CD4-positive, alpha-beta T cell treated with Interferon alpha-2 for 1 hour (primary cell): ENCODE measurements around the gene ARHGAP26.

Experiments
- DNase-seq, 2 donors: peaks; one replicate each; pipeline ENCODE4 v3.0.0-alpha.2; 2020 to 2022

ARHGAP26 gene

DNA sequence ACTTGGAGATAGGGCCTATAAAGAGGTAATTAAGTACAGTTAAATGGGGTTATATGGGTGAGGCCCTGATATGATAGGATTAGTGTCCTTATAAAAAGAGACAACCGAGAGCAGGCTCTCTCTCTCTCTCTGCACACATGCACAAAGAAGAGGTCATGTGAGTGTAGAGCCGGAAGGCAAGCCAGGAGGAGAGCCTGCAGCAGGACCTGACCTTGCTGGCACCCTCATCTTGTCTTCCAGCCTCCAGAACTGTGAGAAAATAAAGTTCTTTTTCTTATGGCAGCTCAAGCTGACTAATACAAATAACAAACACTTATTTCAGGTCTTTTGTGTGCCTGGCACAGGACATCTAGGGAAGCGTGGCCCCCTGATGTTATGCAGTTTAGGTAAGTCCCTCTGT lies 62.1 kb downstream of the ARHGAP26 start:
- no peak for DNase-seq

DNA sequence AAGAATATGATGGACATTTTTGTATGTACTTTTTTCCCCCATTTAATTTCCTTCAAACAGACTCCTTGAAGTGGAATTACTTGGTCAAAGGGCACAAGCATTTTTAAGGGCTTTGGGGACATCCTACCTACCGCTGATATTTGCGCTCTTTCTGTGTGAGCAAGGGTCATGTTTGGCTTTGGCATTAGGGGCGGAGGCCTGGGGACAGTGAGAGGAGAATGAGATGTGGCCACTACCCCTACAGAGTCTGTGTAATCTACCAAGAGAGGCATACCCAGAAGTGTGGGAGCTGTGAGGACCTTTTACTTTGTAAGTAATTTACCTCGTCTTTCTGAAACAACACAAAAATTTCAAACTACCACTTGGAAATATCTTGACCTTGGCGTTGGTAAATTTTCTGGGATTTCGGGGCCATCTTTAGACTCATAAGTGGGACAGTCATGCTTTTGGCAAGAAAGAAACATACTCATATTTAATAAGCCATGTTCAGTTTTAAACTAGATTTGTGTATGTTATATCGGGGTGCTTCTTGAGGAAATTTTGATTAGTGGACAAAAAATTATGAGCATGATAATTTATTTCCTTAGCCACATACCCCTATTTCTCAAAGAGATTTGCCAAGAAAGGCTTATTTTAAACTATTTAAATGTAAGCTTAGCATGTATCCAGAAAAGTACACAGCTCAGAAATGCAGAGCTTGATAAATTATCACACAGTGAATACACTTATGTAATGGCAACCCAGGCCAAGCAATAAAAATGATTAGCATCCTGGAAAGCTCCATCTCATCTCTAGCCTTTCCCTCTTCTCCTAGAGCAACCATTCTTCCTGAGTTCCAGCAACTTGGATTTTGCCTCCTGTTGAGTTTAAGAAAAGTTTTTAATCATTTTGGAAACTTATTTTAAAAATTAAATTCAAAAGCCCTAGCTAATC lies 63.6 kb downstream of the ARHGAP26 start:
- no peak for DNase-seq

DNA sequence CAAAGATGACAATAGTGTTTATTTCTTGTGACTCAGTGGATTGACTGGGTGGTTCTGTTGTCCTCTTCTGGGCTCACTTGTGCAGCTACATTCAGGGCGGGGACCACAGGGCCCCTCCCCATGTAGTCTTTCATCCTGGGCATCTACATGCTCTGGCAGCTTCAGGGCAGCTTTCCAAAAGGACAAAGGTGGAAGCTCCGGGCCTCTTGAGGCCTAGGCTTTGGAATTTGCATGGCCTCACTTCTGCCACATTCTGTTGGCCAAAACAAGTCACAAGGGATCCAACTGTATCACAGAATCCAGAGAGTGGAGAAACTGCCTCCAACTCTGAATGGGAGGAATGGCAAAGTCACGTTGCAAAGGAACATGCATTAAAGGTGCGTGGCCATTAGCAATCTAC lies 64.3 kb downstream of the ARHGAP26 start:
- no peak for DNase-seq

DNA sequence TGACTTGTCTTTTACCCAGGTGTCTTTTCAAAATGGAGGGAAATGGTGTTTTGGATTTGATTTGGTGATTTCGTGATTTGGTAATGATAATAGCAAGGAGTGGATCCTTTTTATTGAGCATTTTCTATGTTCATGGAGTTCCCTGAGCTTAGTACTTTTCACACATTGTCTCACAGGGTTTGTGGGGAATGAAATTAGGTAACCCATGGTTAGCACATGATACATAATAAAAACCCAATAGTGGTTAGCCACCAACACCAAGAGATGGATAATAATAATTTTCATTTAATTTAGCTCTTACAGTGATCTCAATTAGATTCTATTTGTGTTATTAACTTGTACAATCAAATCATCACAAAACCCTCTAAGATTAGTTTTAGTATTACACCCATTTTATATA lies 65.4 kb downstream of the ARHGAP26 start:
- DNase-seq: no peak

DNA sequence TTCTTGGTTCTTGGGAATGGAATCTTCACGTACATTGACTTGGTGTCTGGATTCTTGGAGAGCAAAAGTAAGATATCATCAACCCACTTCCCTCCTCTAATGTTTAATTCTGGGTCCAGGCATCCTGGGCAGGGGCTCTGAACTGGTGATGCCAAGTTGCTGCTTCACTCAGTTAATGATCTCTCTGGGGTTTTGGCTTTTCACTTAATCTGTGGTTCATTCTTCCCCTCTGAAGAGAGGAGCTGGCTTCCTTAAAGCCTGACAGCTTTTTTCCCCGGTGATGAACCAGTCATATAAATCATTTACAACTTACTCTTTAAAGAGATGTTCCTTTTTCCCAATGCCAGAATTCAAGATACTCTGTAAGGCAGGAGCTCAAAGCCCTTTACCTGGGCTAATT lies 65.9 kb downstream of the ARHGAP26 start:
- DNase-seq: no peak

DNA sequence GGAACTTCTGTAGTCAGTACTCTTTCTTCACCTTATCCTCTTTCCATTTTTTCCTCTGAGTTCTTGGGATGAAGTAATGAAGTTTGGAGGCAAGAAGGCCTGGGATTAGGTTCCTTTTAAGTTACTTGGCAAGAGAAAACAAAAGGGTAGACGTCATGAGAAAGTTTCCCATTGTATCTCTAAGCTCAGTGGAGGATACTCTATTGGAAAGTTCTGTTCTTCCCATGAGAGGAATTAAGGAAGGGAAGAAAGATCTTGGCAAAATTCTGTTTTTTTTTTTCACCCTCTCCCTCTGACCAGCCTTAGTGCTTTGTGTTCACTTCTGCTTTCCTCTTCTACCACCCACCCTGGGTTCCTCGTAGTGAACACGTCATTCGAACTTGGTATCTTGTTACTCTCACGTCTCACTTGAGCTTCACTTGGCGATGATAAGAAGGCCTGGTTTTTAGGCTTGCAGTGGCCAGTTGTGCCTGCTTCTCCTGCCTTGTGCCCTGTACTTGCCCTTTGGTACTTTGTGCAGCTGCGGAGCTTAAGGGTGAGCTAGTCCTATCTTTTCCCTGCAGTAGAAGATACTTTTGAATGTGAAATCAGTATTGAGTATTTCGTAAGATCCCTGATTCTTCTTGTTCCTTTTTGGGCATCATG lies 67.0 kb downstream of the ARHGAP26 start:
- peak in 1 of 2 donors; percentile 19 for DNase-seq

DNA sequence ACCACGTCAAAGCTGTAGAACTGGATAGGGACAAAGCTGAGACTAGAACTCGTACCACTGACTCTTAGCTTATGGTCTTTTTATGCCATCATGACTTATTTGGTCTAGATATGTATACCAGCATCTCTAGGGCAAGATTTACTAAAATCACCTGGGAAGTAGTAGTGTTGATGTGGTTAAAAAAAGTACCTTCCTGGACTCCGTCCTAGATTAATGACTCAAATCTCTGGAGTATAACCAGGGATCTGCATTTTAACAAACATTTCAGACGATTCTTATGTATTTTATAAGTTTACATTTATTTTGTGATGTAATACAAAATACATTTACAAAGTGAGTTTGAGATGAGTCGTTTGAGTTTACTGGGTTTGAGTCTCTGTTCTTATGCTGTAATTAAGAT lies 68.7 kb downstream of the ARHGAP26 start:
- no peak for DNase-seq

DNA sequence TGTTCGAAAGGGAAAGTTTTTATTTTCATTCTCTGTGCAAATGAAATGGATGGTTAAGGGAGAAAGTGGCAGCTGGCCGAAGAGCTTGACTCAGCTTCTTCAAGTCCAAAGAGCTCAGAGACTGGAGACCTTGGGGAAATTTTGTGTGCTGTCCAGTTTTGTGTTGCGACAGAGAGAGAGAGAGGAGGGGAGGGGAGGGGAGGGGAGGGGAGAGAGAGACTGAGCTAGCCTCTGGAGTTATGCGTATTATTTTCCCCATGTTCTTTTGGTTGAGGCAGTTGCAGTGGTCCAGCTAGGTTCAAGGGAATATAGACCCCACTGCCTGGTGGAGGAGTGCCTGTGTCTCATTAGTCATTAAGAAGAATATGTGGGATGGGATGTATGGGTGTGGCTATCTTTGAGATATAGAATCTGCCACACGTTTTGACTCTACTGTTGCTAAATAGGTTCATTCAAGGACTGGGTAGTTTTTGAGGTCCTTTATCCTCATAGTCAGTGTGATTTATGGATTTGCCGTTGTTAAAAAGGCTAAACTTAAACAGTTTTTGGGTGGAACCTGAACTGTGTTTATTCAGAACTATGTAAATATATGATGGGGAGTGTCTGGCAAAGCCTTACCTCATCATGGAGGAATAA lies 69.7 kb downstream of the ARHGAP26 start:
- peak in 1 of 2 donors; percentile 7 for DNase-seq

DNA sequence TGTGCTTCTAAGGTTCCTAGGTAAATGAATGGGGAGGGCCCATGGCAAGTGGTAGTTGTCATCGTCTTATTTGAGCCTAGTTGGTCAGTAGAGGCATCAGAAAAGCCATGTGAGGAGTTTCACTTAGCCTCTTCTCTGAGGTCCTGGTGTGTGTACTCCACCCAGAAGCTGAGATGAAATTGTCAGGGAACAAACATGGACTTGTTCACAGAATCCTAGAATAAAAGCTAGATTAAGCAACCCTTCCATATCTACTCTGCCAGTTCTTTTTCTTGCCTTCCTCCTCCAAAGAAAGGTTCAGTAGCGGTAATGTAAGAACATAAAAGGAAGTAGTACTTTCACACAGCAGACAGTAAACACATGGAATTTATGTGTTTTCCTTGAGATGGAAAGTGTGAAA lies 70.4 kb downstream of the ARHGAP26 start:
- DNase-seq: no peak

DNA sequence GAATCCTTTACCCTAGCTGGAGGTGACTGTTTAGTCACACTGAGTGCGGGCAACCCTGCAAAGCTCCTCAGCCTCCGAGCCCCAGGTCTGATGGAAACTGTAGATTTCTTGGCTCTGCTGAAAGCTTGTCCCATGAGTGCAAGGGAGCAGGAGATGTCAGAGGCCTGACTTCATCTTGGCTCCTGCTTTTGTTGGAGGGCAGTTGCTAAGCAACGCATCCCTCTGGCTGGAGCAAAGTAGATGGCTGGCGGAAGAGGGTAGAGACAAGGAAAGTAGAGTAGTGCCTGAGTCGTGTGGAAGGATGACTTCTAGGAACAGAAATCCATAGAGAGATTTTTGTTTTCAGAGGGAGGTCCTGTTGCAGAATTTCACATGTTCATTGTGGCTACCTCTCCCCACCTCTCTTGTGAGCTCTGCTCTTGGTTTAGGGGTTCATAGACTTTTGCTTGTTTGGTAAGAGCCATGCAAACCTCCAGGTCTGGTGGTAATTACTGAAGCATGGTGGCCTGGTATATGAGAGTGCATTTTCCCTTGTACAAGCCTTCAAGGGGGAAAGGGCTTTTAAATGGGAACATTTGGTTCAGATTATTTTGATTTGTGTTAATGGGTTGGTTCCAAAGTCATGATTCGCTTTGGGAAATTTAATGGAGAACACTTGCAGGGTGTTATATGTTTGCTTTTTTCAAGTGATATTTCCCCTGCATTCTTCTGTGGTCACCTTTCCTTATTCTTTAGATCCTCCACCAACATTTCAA lies 71.5 kb downstream of the ARHGAP26 start:
- no peak for DNase-seq

DNA sequence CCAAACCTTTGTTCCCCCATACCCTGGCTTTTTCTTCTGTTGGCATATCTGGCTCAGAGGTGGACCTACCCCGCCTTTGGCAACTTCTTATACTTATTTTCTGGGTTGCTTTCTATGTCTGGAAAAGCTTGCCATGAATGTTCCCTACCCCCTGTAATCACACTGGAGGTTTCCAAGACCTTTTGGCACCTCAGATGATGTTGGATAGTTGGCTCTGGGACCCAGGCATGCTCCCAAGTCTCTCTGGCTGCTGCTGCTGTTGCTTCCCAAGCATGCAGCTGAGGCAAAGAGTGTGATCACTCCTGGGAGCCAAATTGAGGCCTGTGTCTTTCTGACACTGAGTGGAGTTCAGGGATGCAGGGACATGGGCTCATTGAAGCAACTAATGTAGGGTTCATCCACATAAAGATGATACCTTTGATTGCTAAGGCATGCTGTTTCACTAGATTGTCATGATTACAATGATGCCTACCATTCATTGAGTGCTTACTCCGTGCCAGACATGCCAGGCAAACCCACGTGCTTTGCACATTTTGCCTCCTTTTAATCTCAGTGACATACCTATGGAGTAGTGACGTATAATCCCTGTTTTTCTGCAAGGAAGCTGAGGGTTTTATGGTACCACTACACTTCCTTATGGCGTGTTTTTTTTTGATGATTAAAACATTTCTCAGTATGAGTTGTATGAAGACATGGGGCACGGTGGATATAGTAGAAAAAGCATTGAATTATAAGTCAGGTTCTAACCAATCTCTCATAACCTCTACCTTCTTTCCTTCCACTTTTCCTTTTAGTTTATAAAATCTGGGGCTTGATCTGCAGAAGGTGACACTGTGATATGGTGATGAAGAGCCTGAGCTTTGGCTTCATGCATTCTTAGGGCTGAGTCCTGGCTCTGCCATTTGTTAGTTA lies 73.1 kb downstream of the ARHGAP26 start:
- DNase-seq: no peak

DNA sequence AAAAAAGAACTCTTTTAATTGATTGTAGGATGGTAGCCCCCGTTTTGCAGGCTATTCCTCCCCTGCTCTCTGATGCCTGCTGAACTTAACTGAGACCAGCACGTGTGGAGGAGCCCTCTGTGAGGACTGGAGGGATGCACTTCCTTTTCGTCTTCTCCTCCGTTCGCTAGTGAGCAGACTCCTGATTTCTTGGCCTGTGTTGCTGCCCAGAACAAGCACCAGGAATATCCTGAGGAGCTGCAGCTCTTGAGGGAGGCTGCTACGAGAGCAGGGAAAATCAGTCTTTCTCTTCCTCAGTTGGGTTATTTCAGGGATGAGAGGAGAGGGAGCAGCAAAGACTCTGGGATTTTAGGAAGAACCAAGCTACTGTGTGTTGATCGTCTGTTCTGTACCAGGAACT lies 74.7 kb downstream of the ARHGAP26 start:
- no peak for DNase-seq

DNA sequence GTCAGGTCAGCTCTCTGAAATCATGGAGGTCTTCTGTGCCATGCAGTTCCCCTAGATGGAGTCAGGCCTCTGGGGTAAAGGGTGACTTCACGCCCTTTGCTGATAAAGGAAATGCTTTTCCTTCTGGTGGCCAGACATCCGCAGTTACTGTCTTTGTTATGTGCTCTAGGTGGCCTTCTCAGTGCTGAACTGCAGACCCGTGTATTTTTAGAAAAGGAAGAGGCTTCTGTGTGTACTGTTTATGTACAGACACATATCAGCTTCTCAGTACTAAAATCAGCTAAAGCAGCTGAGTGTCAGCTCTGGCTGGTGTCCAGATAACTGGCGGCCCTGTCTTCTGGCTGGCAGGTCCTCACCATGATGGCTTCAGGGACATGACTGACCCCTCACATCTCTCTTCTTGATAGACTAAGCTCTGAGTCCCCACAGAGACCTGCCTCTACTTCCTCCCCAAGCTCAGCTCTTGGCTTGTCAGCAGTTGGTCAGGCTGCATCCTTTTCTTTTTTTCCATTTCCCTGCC lies 75.3 kb downstream of the ARHGAP26 start:
- DNase-seq: peak in 1 of 2 donors; percentile 18

DNA sequence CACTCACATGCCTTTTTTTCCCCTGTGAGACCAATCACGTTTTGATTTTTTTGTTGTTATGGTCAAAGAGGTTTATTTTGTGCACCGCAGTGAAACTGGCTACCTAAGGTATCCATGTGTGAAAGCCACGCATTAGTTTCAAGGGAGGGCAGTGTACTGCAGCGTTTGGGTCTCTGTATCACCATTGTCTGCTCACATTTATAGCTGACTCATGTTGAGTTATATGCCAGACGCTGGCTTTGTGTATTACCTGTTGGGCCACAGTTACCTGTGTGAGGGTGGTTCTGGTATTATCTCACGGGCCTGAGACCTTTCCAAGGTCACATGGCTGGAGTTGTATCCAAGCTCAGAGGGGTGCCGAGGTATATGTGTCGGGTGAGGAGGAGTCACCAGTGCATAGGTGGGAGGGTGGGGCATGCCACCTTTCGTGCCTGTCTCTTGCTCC lies 75.8 kb downstream of the ARHGAP26 start:
- no peak for DNase-seq

DNA sequence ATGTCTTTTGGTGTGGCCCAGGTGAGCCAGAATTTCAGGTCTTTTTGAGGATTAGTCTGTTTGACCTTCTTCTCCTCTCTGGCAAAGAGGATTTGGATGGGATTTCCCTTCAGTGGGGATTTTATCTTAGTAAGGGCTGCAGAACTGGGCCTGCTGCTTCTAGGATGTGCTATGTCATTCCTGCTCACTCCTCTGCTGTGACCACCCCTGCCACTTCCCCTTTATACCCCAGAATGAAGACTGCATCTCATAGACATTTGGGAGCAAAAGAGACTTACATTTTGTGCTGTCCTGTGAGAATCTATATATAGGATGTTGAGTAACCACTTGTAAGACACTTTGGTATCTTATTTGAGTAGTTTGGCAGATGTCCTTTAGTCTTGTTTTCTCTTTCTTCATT lies 76.2 kb downstream of the ARHGAP26 start:
- DNase-seq: no peak

DNA sequence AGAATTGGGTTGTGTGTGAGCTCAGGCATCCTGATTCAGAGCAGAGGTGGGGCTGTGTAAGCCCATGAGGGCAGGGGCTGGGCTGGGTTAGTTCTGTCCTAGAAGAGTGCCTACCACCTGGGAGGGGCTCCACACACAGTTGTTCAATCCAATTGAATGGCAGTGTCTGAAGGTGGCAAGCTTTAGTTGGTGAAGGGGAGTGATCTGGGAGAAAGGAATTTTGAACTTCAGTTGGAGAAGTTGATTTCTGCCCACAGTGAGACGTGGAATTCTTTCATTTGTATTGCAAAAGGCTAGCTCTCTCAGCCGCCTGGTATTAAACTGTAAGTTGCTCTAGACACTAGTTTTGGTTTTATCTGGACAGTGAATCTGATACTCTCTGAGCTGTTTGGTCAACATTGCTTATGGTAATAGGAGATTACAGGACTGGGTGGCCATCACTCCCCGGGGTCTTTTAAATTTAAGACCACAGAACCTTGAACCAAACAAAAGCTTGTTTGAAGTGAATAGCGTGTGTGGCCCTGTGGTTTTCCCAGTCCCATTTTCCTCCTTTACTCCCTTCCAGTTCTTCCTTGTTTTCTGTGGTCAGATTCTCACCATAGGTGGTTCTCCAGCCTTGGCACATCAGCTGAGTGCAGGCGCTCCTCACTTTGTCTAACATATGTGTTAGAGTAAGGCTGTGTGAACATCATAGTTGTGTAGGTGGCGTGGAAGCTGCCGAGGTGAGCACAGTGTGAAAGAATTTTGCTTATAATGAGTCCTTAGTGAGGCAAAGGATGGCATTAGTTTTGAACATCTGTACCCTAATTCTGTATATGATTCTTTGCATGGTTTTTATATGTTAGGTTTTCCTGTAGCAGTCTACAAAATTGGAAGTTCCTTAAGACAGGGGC lies 78.0 kb downstream of the ARHGAP26 start:
- DNase-seq: no peak

DNA sequence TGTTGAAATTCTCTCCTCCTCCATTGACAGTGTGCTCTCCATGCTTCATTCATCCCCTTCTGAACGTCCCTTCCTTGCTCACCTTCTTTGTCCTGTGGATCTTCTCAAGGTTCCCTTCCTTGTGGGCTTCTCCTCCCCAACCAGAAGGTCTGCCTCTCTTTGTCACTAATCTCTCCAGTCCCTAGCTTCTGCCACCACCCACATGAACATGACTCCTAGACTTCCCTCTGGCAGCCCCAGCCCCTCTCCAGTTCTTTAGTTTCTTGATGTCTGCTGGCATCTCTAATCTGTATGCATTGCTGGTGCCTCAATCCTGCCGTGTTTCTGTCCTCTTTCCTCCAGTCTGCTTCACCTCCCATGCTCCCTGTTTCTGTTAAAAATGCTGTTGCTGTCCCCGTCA lies 79.3 kb downstream of the ARHGAP26 start:
- DNase-seq: no peak

DNA sequence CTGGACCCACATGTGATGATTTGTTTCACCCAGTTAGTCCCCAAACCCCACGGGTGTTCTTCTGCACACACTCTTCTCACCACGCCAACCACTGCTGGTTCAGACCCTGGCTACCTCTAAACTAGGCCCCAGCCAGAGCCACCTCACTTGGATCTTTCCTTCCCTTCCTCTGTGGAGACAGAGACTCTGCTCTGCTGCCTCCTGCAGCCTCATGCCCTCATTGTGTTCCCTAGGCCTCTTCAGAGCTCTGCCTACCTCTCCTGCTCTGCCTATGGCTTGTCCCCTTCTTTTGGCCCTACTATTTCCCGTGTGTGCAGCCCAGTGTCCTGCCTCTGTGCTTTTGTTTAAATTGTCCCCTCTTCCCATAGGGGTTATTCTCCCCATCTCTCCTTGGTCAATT lies 79.7 kb downstream of the ARHGAP26 start:
- no peak for DNase-seq

DNA sequence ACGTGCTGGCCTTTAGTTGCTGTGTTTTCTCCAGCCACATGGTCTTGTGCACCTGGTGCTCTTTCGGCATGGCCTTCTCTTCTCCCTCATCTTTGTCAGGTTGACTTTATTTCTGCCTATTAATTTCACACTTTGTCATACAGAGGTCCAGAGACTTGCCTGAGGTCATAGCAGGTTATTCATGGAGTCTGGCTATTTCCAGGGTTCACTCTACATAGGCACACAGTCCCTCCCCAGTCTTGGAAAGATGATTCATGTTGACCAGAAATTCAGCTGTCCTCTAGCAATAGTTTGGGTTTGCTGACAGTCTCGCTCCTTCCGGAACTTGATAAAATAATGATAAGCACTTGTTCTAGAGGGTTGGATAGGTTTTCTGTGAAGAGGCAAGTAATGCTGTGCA lies 81.6 kb downstream of the ARHGAP26 start:
- no peak for DNase-seq

DNA sequence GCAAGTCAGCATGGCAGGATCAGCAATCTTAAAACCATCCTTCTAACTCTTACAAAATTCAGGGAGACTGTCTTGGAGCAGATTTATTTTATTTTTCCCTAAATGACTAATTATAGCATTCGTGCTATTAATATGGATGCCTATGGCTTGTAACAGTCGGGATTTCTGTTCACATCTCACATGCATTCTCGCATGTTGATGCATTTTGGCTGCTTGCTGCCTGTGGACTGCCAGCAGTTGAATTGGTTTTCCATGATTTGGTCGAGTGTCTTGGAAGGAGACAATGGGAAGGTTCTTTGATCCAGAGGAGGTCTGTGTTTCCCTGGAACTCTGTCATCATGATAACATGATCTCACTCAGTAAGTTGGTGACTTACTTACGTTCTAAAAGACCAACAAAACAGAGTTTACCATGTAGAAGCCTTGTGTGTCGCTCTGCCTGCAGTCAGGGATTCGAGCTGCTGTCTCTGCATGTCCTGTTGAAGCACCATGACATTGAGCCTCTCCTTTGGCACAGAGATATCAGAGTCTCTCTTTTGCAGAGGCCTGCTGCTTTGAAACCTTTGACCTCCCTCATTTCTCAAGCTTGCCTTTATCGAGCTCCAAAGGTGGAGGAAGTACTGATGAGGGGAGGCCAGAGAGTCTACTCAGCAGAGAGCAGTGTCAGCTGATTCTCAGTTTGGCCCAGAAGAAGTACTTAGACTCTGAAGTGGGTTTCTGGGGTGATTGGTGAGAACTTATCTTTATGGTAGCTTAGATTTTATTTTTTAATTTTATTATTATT lies 82.4 kb downstream of the ARHGAP26 start:
- DNase-seq: no peak
